HepG2 (cell line): ENCODE results near the gene MBD5.

Experiments
- BHLHE40 ChIP-seq: IDR thresholded peaks from 2 replicates; pipeline ENCODE4 v1.6.1; 2011; ENCODE audit warnings: low read length, improper control_type of control experiment
- CTCF ChIP-seq: sonication (generic); formaldehyde crosslinking; IDR thresholded peaks from 2 replicates; pipeline ENCODE4 v1.5.0; 2020; ENCODE audit warnings: mild to moderate bottlenecking, missing genetic modification reagents, moderate library complexity
- NFATC3 ChIP-seq: sonication (generic); formaldehyde crosslinking; IDR thresholded peaks from 2 replicates; pipeline ENCODE4 v1.5.1; 2020; ENCODE audit warnings: mild to moderate bottlenecking, missing genetic modification reagents
- POLR2AphosphoS5 ChIP-seq: IDR thresholded peaks from 2 replicates; pipeline ENCODE4 v1.6.1; 2012; ENCODE audit warnings: low read depth, low read length
- RNF2 ChIP-seq: fragments of 450-650 bp; conservative IDR thresholded peaks from 2 replicates; pipeline ENCODE4 v1.6.1; 2016; ENCODE audit warnings: low read depth
- ZNF674 ChIP-seq: sonication (generic); formaldehyde crosslinking; IDR thresholded peaks from 2 replicates; pipeline ENCODE4 v1.5.0; 2020; ENCODE audit warnings: low read depth, mild to moderate bottlenecking, missing genetic modification reagents

- TF ChIP-seq BHLHE40 (no peak), CTCF (CRISPR knock-in tag) (no peak), RNF2 (no peak), ZNF674 (CRISPR knock-in tag) (no peak), POLR2AphosphoS5 (no peak), NFATC3 (no peak)
These were observed 18.9 kb downstream of the MBD5 start for GRCh38 chr2:148039783-148040182.
